SK-N-SH (cell line): ENCODE measurements around the gene ZNF544.

ENCODE experiments used
- EP300 ChIP-seq, 2 experiments: IDR thresholded peaks; 2 replicates each; pipeline versions ENCODE4 v1.4.0 to v1.6.1; 2012; ENCODE audit warnings: borderline replicate concordance in 1 of 2, low read depth in 1 of 2, low read length in 1 of 2
- JUND ChIP-seq: IDR thresholded peaks from 2 replicates; pipeline ENCODE4 v1.4.0; 2012
- SIN3A ChIP-seq: IDR thresholded peaks from 2 replicates; pipeline ENCODE4 v1.6.1; 2012; ENCODE audit warnings: low read depth, mild to moderate bottlenecking, low read length, moderate library complexity, borderline replicate concordance
- SMC3 ChIP-seq: IDR thresholded peaks from 2 replicates; pipeline ENCODE4 v1.6.1; 2012; ENCODE audit warnings: low read depth, low read length, improper control_type of control experiment
- TAF1 ChIP-seq: IDR thresholded peaks from 2 replicates; pipeline ENCODE4 v1.6.1; 2012; ENCODE audit warnings: low read depth, mild to moderate bottlenecking, low read length, moderate library complexity, borderline replicate concordance
- USF2 ChIP-seq: fragments of 150-350 bp; IDR thresholded peaks from 2 replicates; pipeline ENCODE4 v1.6.1; 2017; ENCODE audit warnings: antibody characterized with exemption, low read length, low read depth, borderline replicate concordance
- YY1 ChIP-seq: IDR thresholded peaks from 2 replicates; pipeline ENCODE4 v1.4.0; 2012; ENCODE audit warnings: low read depth, mild to moderate bottlenecking
- TF ChIP-seq, protein P1 (sequence below): fragments of 200-600 bp; sonication (generic); IDR thresholded peaks from 2 replicates; pipeline ENCODE4 v1.6.1; 2017; ENCODE audit warnings: antibody characterized with exemption, mild to moderate bottlenecking, moderate library complexity
- TF ChIP-seq, protein P2 (sequence below): IDR thresholded peaks from 2 replicates; pipeline ENCODE4 v1.4.0; 2012; ENCODE audit warnings: low read depth

- no peak for TF ChIP-seq EP300 (IDR thresholded peaks at IDR 0.05; ENCODE audit: borderline replicate concordance in 1 of 2, low read depth in 1 of 2, low read length in 1 of 2)
- TF ChIP-seq, protein P1, sequence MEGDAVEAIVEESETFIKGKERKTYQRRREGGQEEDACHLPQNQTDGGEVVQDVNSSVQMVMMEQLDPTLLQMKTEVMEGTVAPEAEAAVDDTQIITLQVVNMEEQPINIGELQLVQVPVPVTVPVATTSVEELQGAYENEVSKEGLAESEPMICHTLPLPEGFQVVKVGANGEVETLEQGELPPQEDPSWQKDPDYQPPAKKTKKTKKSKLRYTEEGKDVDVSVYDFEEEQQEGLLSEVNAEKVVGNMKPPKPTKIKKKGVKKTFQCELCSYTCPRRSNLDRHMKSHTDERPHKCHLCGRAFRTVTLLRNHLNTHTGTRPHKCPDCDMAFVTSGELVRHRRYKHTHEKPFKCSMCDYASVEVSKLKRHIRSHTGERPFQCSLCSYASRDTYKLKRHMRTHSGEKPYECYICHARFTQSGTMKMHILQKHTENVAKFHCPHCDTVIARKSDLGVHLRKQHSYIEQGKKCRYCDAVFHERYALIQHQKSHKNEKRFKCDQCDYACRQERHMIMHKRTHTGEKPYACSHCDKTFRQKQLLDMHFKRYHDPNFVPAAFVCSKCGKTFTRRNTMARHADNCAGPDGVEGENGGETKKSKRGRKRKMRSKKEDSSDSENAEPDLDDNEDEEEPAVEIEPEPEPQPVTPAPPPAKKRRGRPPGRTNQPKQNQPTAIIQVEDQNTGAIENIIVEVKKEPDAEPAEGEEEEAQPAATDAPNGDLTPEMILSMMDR = no peak
- TF ChIP-seq YY1 = no peak
- TF ChIP-seq USF2 = no peak
- no peak for TF ChIP-seq TAF1
- no peak for TF ChIP-seq JUND
- no peak for TF ChIP-seq SIN3A
- no peak for TF ChIP-seq SMC3
- TF ChIP-seq, protein P2, sequence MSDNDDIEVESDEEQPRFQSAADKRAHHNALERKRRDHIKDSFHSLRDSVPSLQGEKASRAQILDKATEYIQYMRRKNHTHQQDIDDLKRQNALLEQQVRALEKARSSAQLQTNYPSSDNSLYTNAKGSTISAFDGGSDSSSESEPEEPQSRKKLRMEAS = no peak
Observed at GRCh38 chr19:58300620-58301019, 71.9 kb downstream of the ZNF544 start.
